SK-N-SH (cell line): Measurements from ENCODE around the gene MAGI2.

ENCODE experiments used
- CTCF ChIP-seq: fragments of 200-600 bp; sonication (generic); IDR thresholded peaks from 2 replicates; pipeline ENCODE4 v1.6.1; 2017; ENCODE audit warnings: antibody characterized with exemption, mild to moderate bottlenecking, moderate library complexity
- EP300 ChIP-seq, 2 experiments: IDR thresholded peaks; 2 replicates each; pipeline versions ENCODE4 v1.4.0 to v1.6.1; 2012; ENCODE audit warnings: borderline replicate concordance in 1 of 2, low read depth in 1 of 2, low read length in 1 of 2
- EZH2phosphoT487 ChIP-seq: fragments of 200-600 bp; sonication (generic); IDR thresholded peaks from 2 replicates; pipeline ENCODE4 v1.6.1; 2017; ENCODE audit warnings: low read depth, mixed run types, mild to moderate bottlenecking, antibody characterized with exemption, moderate library complexity, borderline replicate concordance
- FOSL2 ChIP-seq: IDR thresholded peaks from 2 replicates; pipeline ENCODE4 v1.4.0; 2012; ENCODE audit warnings: low read depth, mild to moderate bottlenecking, moderate library complexity, borderline replicate concordance
- GABPA ChIP-seq: IDR thresholded peaks from 2 replicates; pipeline ENCODE4 v1.4.0; 2012; ENCODE audit warnings: low read depth, mild to moderate bottlenecking
- GATA2 ChIP-seq: sonication (generic); formaldehyde crosslinking; IDR thresholded peaks from 2 replicates; pipeline ENCODE4 v1.5.0; 2020; ENCODE audit warnings: mild to moderate bottlenecking, missing genetic modification reagents
- MEF2A ChIP-seq: IDR thresholded peaks from 2 replicates; pipeline ENCODE4 v1.4.0; 2012; ENCODE audit warnings: low read depth, borderline replicate concordance
- MXI1 ChIP-seq: IDR thresholded peaks from 2 replicates; pipeline ENCODE4 v1.6.1; 2012; ENCODE audit warnings: mild to moderate bottlenecking, low read depth, low read length, improper control_type of control experiment
- NFIC ChIP-seq: IDR thresholded peaks from 2 replicates; pipeline ENCODE4 v1.4.0; 2012; ENCODE audit warnings: borderline replicate concordance
- RAD21 ChIP-seq: IDR thresholded peaks from 2 replicates; pipeline ENCODE4 v1.6.1; 2012; ENCODE audit warnings: mild to moderate bottlenecking, low read length
- RFX5 ChIP-seq: IDR thresholded peaks from 2 replicates; pipeline ENCODE4 v1.6.1; 2012; ENCODE audit warnings: mild to moderate bottlenecking, improper control_type of control experiment, low read length
- SIN3A ChIP-seq: IDR thresholded peaks from 2 replicates; pipeline ENCODE4 v1.6.1; 2012; ENCODE audit warnings: low read depth, mild to moderate bottlenecking, low read length, moderate library complexity, borderline replicate concordance
- TAF1 ChIP-seq: IDR thresholded peaks from 2 replicates; pipeline ENCODE4 v1.6.1; 2012; ENCODE audit warnings: low read depth, mild to moderate bottlenecking, low read length, moderate library complexity, borderline replicate concordance
- TF ChIP-seq, protein P1 (sequence below): IDR thresholded peaks from 2 replicates; pipeline ENCODE4 v1.6.1; 2012; ENCODE audit warnings: mild to moderate bottlenecking, low read depth, low read length, moderate library complexity

GRCh38 chr7:78749052-78749746 lies 704.3 kb downstream of the MAGI2 start:
- TF ChIP-seq CTCF = no peak
- TF ChIP-seq RFX5 = no peak
- TF ChIP-seq SIN3A = no peak
- TF ChIP-seq EZH2phosphoT487 = no peak
- no peak for TF ChIP-seq MXI1
- TF ChIP-seq GABPA = no peak
- TF ChIP-seq EP300 (IDR thresholded peaks at IDR 0.05; ENCODE audit: borderline replicate concordance in 1 of 2, low read depth in 1 of 2, low read length in 1 of 2) = no peak
- TF ChIP-seq FOSL2 = no peak
- no peak for TF ChIP-seq MEF2A
- TF ChIP-seq, protein P1, sequence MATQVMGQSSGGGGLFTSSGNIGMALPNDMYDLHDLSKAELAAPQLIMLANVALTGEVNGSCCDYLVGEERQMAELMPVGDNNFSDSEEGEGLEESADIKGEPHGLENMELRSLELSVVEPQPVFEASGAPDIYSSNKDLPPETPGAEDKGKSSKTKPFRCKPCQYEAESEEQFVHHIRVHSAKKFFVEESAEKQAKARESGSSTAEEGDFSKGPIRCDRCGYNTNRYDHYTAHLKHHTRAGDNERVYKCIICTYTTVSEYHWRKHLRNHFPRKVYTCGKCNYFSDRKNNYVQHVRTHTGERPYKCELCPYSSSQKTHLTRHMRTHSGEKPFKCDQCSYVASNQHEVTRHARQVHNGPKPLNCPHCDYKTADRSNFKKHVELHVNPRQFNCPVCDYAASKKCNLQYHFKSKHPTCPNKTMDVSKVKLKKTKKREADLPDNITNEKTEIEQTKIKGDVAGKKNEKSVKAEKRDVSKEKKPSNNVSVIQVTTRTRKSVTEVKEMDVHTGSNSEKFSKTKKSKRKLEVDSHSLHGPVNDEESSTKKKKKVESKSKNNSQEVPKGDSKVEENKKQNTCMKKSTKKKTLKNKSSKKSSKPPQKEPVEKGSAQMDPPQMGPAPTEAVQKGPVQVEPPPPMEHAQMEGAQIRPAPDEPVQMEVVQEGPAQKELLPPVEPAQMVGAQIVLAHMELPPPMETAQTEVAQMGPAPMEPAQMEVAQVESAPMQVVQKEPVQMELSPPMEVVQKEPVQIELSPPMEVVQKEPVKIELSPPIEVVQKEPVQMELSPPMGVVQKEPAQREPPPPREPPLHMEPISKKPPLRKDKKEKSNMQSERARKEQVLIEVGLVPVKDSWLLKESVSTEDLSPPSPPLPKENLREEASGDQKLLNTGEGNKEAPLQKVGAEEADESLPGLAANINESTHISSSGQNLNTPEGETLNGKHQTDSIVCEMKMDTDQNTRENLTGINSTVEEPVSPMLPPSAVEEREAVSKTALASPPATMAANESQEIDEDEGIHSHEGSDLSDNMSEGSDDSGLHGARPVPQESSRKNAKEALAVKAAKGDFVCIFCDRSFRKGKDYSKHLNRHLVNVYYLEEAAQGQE = no peak
- TF ChIP-seq RAD21 = no peak
- no peak for TF ChIP-seq GATA2
- no peak for TF ChIP-seq TAF1
- TF ChIP-seq NFIC = no peak
